SK-N-SH treated with all-trans-retinoic acid at 6 μM for 48 hours (cell line): ENCODE measurements around the gene DNAI4.

Experiments
- ATAC-seq: fragments of 200-7000 bp; cut with Tn5 transposase; 3 replicates; pipeline ENCODE4 v1.9.1; 2020; ENCODE audit warnings: mild to moderate bottlenecking, moderate library complexity
- ARNTL ChIP-seq: fragments of 450-650 bp; formaldehyde crosslinking; IDR thresholded peaks from 2 replicates; pipeline ENCODE4 v1.5.0; 2020; ENCODE audit warnings: low read depth, mild to moderate bottlenecking, moderate library complexity, borderline replicate concordance
- BACH2 ChIP-seq: fragments of 250-450 bp; sonication (Bioruptor Pico); IDR thresholded peaks from 2 replicates; pipeline ENCODE4 v1.9.0; 2021; ENCODE audit warnings: mild to moderate bottlenecking, borderline replicate concordance
- CSDC2 ChIP-seq: fragments of 250-450 bp; sonication (Bioruptor Pico); IDR thresholded peaks from 2 replicates; pipeline ENCODE4 v1.5.0; 2020; ENCODE audit warnings: mild to moderate bottlenecking, moderate library complexity
- CSRNP3 ChIP-seq: fragments of 250-450 bp; sonication (Bioruptor Pico); IDR thresholded peaks from 2 replicates; pipeline ENCODE4 v1.5.1; 2021; ENCODE audit warnings: mild to moderate bottlenecking, moderate library complexity
- ESRRG ChIP-seq: fragments of 250-450 bp; sonication (Bioruptor Pico); IDR thresholded peaks from 2 replicates; pipeline ENCODE4 v1.6.1; 2021; ENCODE audit warnings: mild to moderate bottlenecking
- GLIS3 ChIP-seq: fragments of 250-450 bp; sonication (Bioruptor Pico); IDR thresholded peaks from 2 replicates; pipeline ENCODE4 v1.5.0; 2020; ENCODE audit warnings: mild to moderate bottlenecking, moderate library complexity
- ISL1 ChIP-seq: fragments of 250-450 bp; sonication (Bioruptor Pico); IDR thresholded peaks from 2 replicates; pipeline ENCODE4 v2.1.2; 2022; ENCODE audit warnings: mild to moderate bottlenecking, moderate library complexity
- OSR1 ChIP-seq: fragments of 250-450 bp; sonication (Bioruptor Pico); IDR thresholded peaks from 2 replicates; pipeline ENCODE4 v1.8.0; 2022; ENCODE audit warnings: moderate library complexity, mild to moderate bottlenecking, inconsistent platforms
- PATZ1 ChIP-seq: fragments of 250-450 bp; sonication (Bioruptor Pico); IDR thresholded peaks from 2 replicates; pipeline ENCODE4 v1.8.0; 2020; ENCODE audit warnings: mild to moderate bottlenecking, moderate library complexity, borderline replicate concordance
- PPARA ChIP-seq: fragments of 250-450 bp; sonication (Bioruptor Pico); IDR thresholded peaks from 2 replicates; pipeline ENCODE4 v1.5.0; 2020; ENCODE audit warnings: mild to moderate bottlenecking, borderline replicate concordance
- SNAI2 ChIP-seq: fragments of 250-450 bp; sonication (Bioruptor Pico); IDR thresholded peaks from 2 replicates; pipeline ENCODE4 v1.5.0; 2020; ENCODE audit warnings: mild to moderate bottlenecking, moderate library complexity
- TCF4 ChIP-seq: fragments of 250-450 bp; sonication (Bioruptor Pico); IDR thresholded peaks from 2 replicates; pipeline ENCODE4 v1.8.0; 2021; ENCODE audit warnings: mild to moderate bottlenecking, moderate library complexity, borderline replicate concordance
- TOX ChIP-seq: fragments of 250-450 bp; sonication (Bioruptor Pico); IDR thresholded peaks from 2 replicates; pipeline ENCODE4 v1.8.0; 2021; ENCODE audit warnings: mild to moderate bottlenecking, moderate library complexity, borderline replicate concordance
- TSHZ2 ChIP-seq: fragments of 250-450 bp; sonication (Bioruptor Pico); IDR thresholded peaks from 2 replicates; pipeline ENCODE4 v1.5.0; 2020; ENCODE audit warnings: mild to moderate bottlenecking, moderate library complexity
- ZFP3 ChIP-seq: fragments of 250-450 bp; sonication (Bioruptor Pico); IDR thresholded peaks from 2 replicates; pipeline ENCODE4 v1.5.0; 2020; ENCODE audit warnings: mild to moderate bottlenecking, moderate library complexity
- ZFP30 ChIP-seq: fragments of 450-650 bp; formaldehyde crosslinking; IDR thresholded peaks from 2 replicates; pipeline ENCODE4 v1.5.0; 2022; ENCODE audit warnings: mild to moderate bottlenecking, moderate library complexity
- ZNF565 ChIP-seq: fragments of 450-650 bp; formaldehyde crosslinking; conservative IDR thresholded peaks from 2 replicates; pipeline ENCODE4 v1.5.0; 2020; ENCODE audit warnings: low read depth, mild to moderate bottlenecking, moderate library complexity
- ZNF70 ChIP-seq: fragments of 450-650 bp; formaldehyde crosslinking; IDR thresholded peaks from 2 replicates; pipeline ENCODE4 v1.5.0; 2020; ENCODE audit warnings: mild to moderate bottlenecking, moderate library complexity
- ZNF8 ChIP-seq: fragments of 450-650 bp; formaldehyde crosslinking; IDR thresholded peaks from 2 replicates; pipeline ENCODE4 v1.5.0; 2020; ENCODE audit warnings: mild to moderate bottlenecking, moderate library complexity
- TF ChIP-seq, protein P1 (sequence below): fragments of 250-450 bp; sonication (Bioruptor Pico); IDR thresholded peaks from 2 replicates; pipeline ENCODE4 v1.8.0; 2021; ENCODE audit warnings: low read depth, mild to moderate bottlenecking, moderate library complexity, borderline replicate concordance

The DNAI4 gene

GRCh38 chr1:66768965-66769364, 155.7 kb downstream of the DNAI4 start:
- TF ChIP-seq CSDC2 (CRISPR knock-in tag): no peak
- TF ChIP-seq, protein P1, sequence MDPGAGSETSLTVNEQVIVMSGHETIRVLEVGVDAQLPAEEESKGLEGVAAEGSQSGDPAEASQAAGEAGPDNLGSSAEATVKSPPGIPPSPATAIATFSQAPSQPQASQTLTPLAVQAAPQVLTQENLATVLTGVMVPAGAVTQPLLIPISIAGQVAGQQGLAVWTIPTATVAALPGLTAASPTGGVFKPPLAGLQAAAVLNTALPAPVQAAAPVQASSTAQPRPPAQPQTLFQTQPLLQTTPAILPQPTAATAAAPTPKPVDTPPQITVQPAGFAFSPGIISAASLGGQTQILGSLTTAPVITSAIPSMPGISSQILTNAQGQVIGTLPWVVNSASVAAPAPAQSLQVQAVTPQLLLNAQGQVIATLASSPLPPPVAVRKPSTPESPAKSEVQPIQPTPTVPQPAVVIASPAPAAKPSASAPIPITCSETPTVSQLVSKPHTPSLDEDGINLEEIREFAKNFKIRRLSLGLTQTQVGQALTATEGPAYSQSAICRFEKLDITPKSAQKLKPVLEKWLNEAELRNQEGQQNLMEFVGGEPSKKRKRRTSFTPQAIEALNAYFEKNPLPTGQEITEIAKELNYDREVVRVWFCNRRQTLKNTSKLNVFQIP (CRISPR knock-in tag): no peak
- no peak for TF ChIP-seq TCF4
- TF ChIP-seq ZNF70 (CRISPR knock-in tag): no peak
- no peak for TF ChIP-seq ESRRG (CRISPR knock-in tag)
- no peak for TF ChIP-seq ZNF565 (CRISPR knock-in tag)
- no peak for TF ChIP-seq ISL1 (CRISPR knock-in tag)
- no peak for TF ChIP-seq ZNF8 (CRISPR knock-in tag)
- TF ChIP-seq PPARA (CRISPR knock-in tag): no peak
- no peak for TF ChIP-seq GLIS3
- no peak for TF ChIP-seq CSRNP3 (CRISPR knock-in tag)
- TF ChIP-seq TOX: no peak
- no peak for TF ChIP-seq BACH2 (CRISPR knock-in tag)
- no peak for TF ChIP-seq TSHZ2 (CRISPR knock-in tag)
- TF ChIP-seq OSR1: no peak
- TF ChIP-seq PATZ1 (CRISPR knock-in tag): no peak
- no peak for TF ChIP-seq SNAI2 (CRISPR knock-in tag)
- TF ChIP-seq ARNTL (CRISPR knock-in tag): no peak
- no peak for ATAC-seq

- TF ChIP-seq OSR1: no peak
- no peak for TF ChIP-seq CSRNP3 (CRISPR knock-in tag)
- TF ChIP-seq BACH2 (CRISPR knock-in tag): no peak
- TF ChIP-seq TSHZ2 (CRISPR knock-in tag): no peak
- TF ChIP-seq ZNF70 (CRISPR knock-in tag): no peak
- no peak for TF ChIP-seq TOX
- no peak for TF ChIP-seq PATZ1 (CRISPR knock-in tag)
- TF ChIP-seq PPARA (CRISPR knock-in tag): no peak
- TF ChIP-seq, protein P1 (CRISPR knock-in tag): no peak
- TF ChIP-seq ARNTL (CRISPR knock-in tag): no peak
- no peak for TF ChIP-seq ISL1 (CRISPR knock-in tag)
- TF ChIP-seq ZNF565 (CRISPR knock-in tag): no peak
- no peak for TF ChIP-seq SNAI2 (CRISPR knock-in tag)
- no peak for TF ChIP-seq CSDC2 (CRISPR knock-in tag)
- TF ChIP-seq ESRRG (CRISPR knock-in tag): no peak
- no peak for TF ChIP-seq GLIS3
- TF ChIP-seq ZFP30 (CRISPR knock-in tag): no peak
- TF ChIP-seq ZFP3 (CRISPR knock-in tag): no peak
- ATAC-seq: no peak
Observed at GRCh38 chr1:66767626-66768025, 157.0 kb downstream of the DNAI4 start.
